Heart left ventricle (tissue), 16 donors: ENCODE data around the gene AP3M1. TPM values are rescaled to one million over a fixed set of nuclear protein-coding genes. Genes with fewer than 3 reads are reported as not detected.

Experiments
- ATAC-seq, 4 donors: fragments of 200-7000 bp; cut with Tn5 transposase; one replicate each; pipeline ENCODE4 v1.9.1; 2020 to 2022; ENCODE audit warnings: moderate library complexity in 4 of 4, mild to moderate bottlenecking in 3 of 4, moderate number of reproducible peaks in 1 of 4
- DNase-seq, 5 donors: peaks; one replicate each; pipeline ENCODE4 v3.0.0-alpha.2; 2020
- H3K27ac ChIP-seq, 12 donors: fragments of 200-600 bp; sonication (generic) in 4 of 12; one replicate each; pipeline versions ENCODE4 v1.5.0 to v1.8.0; 2016 to 2022; ENCODE audit warnings: mild to moderate bottlenecking in 2 of 12
- H3K27me3 ChIP-seq, 9 donors: fragments of 200-600 bp; sonication (generic) in 2 of 9; one replicate each; pipeline versions ENCODE4 v1.5.1 to v1.8.0; 2016 to 2022; ENCODE audit warnings: mild to moderate bottlenecking in 3 of 9
- H3K36me3 ChIP-seq, 9 donors: fragments of 200-600 bp; sonication (generic) in 2 of 9; one replicate each; pipeline versions ENCODE4 v1.5.0 to v1.8.0; 2018 to 2022; ENCODE audit warnings: mild to moderate bottlenecking in 2 of 9
- H3K4me1 ChIP-seq, 12 donors: fragments of 200-600 bp; sonication (generic) in 4 of 12; one replicate each; pipeline versions ENCODE4 v1.5.0 to v1.8.0; 2016 to 2022; ENCODE audit warnings: mild to moderate bottlenecking in 3 of 12
- H3K4me3 ChIP-seq, 12 donors: fragments of 200-600 bp; sonication (generic) in 4 of 12; one replicate each; pipeline versions ENCODE4 v1.5.0 to v1.8.0; 2017 to 2022; ENCODE audit warnings: mild to moderate bottlenecking in 9 of 12, moderate library complexity in 4 of 12
- H3K9me3 ChIP-seq, 12 donors: fragments of 200-600 bp; sonication (generic) in 4 of 12; one replicate each; pipeline versions ENCODE4 v1.5.0 to v1.8.0; 2016 to 2022; ENCODE audit warnings: mild to moderate bottlenecking in 1 of 12
- CTCF ChIP-seq, 12 donors: fragments of 200-600 bp; sonication (generic) in 4 of 12; IDR thresholded peaks; one replicate each; pipeline versions ENCODE4 v1.5.0 to v1.8.0; 2018 to 2022; ENCODE audit warnings: antibody characterized with exemption in 12 of 12, mild to moderate bottlenecking in 5 of 12
- POLR2A ChIP-seq, 2 donors: fragments of 450-650 bp; IDR thresholded peaks; one replicate each; pipeline ENCODE4 v1.6.1; 2017; ENCODE audit warnings: antibody characterized with exemption in 2 of 2, mild to moderate bottlenecking in 2 of 2, moderate library complexity in 2 of 2
- WGBS, 4 donors: extraction: QIAGEN DNeasy Blood & Tissue Kit in 2 of 4; methylation state at CpG; one replicate each; pipeline versions ENCODE4 v1.1.5 to v1.1.7; 2013 to 2018; 5-methylcytosine and 5-hydroxymethylcytosine counted together
- intact Hi-C, 10 donors: fragments of 100-400 bp; cut with DNase I; formaldehyde crosslinking; loops; one replicate each; pipeline versions ENCODE4 v1.11.1 to v1.14.2; 2022
- polyA plus RNA-seq, 2 donors: library from polyadenylated mRNA; stranded (reverse); fragments of 200-250 nt; gene quantifications; one replicate each; pipeline ENCODE4 v1.2.3, GENCODE V29; 2013
- total RNA-seq, 9 donors: library from RNA; depleted of rRNA in 2 of 9; stranded (reverse); fragments of >200 nt in 2 of 9; fragmentation: NEBNext Ultra II Directional in 3 of 9; extraction: Animal tissue kit (Norgen Biotek cat#: 25700) in 3 of 9; gene quantifications; one replicate each; pipeline versions ENCODE4 v1.1.0 to v1.2.4, GENCODE V29; 2016 to 2023
- donor health status: ischemic (EF 13 %, LVEDD 7.1; RV severe dilation, severe dysfunction).
- donor health status: healthy with polysubstance abuse.
- donor health status: DM: no; HTN: yes; CAD: no.
- donor health status: DM: no; HTN: no; CAD: no.
- donor health status: ischemic (EF 25% LVEDD 6.9; RV normal size, moderate dysfunction).
- donor health status: ischemic (EF 25% LVEDD 5.7; RV mildly dilated, moderate dysfunction).
- donor health status: healthy.
- donor health status: DM: yes; HTN: yes; CAD: no.
- donor health status: ischemic (EF 35%, LVEDD 5.7; RV mildly dilated, moderate dysfunction).
- donor health status: nonischemic (EF 11% LVEDD 7.7; RV severe dilation, severe dysfunction).
- donor health status: DM: yes; HTN: yes; CAD: no.
- donor health status: PGD.
- donor health status: ischemic (EF 29% LVEDD 5.4; RV normal size, mild dysfunction).
- donor health status: nonischemic (EF 23%, LVEDD 6.1; RV moderate dilation, normal function).

AP3M1 gene
- total and polyA plus RNA-seq, 11 donors, result 7.8 to 37.0 (median 30.5) TPM

- no peaks in the 10 kb centered on the region for H3K9me3 ChIP-seq
- H3K27ac ChIP-seq, result peak overlapping the region in 1 of 12 donors; percentile 6
- ATAC-seq (no peak), DNase-seq (no peak)
- intact Hi-C loops, result no loop called here
- H3K36me3 ChIP-seq, result peaks cover 0 to 9% (median 0%) of the 10 kb centered on the region in 9 donors
- WGBS, 4 donors, result 67 to 79% (median 74%) methylated on average over 3 of the region's 3 CpGs
- H3K4me1 ChIP-seq, result peaks cover 0 to 27% (median 0%) of the 10 kb centered on the region in 12 donors
- no peak overlapping the region for H3K4me3 ChIP-seq
- H3K27me3 ChIP-seq, result no peaks in the 10 kb centered on the region
- no peak for TF ChIP-seq CTCF (IDR thresholded peaks at IDR 0.05)
Observed at GRCh38 chr10:74163319-74164068, 12.9 kb upstream of the AP3M1 start.

- ATAC-seq, result no peak
- Histone ChIP-seq H3K27ac (no peak overlapping the region), H3K9me3 (no peaks in the 10 kb centered on the region), H3K36me3 (peaks cover 0 to 9% (median 0%) of the 10 kb centered on the region in 9 donors), H3K4me3 (no peak overlapping the region), H3K4me1 (peaks cover 0 to 23% (median 9%) of the 10 kb centered on the region in 12 donors), H3K27me3 (no peaks in the 10 kb centered on the region)
- no peak for TF ChIP-seq CTCF (IDR thresholded peaks at IDR 0.05)
- no peak for TF ChIP-seq POLR2A (IDR thresholded peaks at IDR 0.05)
- intact Hi-C loops, result no loop called here
- DNase-seq, result no peak
- WGBS, 4 donors, result 92 to 98% (median 95%) methylated on average over 3 of the region's 3 CpGs
Observed at GRCh38 chr10:74160013-74160412, 9.4 kb upstream of the AP3M1 start.

DNA sequence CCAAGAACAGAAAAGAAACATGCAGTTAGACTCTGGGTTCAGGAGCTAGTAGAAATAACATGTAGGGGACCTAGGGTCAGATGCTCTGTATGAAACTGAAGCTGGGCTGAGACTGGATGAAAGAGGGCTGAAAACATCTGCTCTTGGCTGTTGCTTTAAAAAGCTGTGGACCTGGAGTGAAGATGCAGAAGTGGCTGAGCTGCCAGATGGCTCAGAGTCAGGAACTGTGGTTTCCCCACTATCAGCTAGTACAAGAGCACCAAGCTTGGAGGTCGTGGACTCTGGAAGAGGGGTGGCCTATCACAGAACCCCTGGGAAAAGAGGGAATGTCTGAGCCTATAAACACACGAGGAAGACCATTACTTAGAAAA is 6.3 kb upstream of the AP3M1 start:
- intact Hi-C loops, result loop anchor here in 4 of 10 donors (10.0 kb wide), 3 partner anchors 78 to 1078 kb away; partner anchors contain the start of gene COMTD1 (in 2 of the 4)
- H3K4me1 ChIP-seq, result peaks cover 0 to 41% (median 19%) of the 10 kb centered on the region in 12 donors
- peak overlapping the region in 9 of 12 donors; percentile 2 to 49 (median 20) for H3K27ac ChIP-seq
- no peak overlapping the region for H3K4me3 ChIP-seq
- H3K36me3 ChIP-seq, result peaks cover 0 to 7% (median 0%) of the 10 kb centered on the region in 9 donors
- TF ChIP-seq POLR2A (IDR thresholded peaks at IDR 0.05), result no peak
- TF ChIP-seq CTCF (IDR thresholded peaks at IDR 0.05), result no peak
- DNase-seq (peak in 4 of 5 donors; percentile 53 to 86 (median 68)), ATAC-seq (peak; percentile 77 to 86 (median 84))
- 13 to 23% (median 21%) methylated on average over 2 of the region's 2 CpGs for WGBS, 4 donors
- H3K9me3 ChIP-seq, result no peaks in the 10 kb centered on the region
- no peaks in the 10 kb centered on the region for H3K27me3 ChIP-seq

DNA sequence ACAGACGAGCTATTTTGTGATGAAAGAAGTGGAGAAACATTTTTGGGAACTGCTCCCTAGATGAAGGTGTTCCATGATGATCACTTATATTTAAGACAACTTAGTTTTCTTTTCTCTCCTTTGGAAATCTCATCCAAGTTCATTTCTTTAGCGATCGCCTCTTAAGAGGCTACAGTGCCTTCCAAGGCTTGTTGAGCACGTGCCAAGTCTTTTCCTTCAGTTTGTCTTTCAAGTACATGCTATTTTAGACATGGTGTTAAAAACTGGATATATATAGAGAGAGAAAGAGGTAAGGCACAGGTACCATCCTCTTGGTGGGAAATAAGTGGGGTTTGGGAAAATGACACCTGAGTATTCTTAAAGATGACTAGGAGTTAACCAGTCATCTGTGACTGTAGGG is 3.0 kb upstream of the AP3M1 start:
- H3K4me3 ChIP-seq, result peak overlapping the region in 8 of 12 donors; percentile 0 to 96 (median 80)
- no peaks in the 10 kb centered on the region for H3K9me3 ChIP-seq
- peak overlapping the region in 10 of 12 donors; percentile 26 to 95 (median 92) for H3K27ac ChIP-seq
- no peak for TF ChIP-seq CTCF (IDR thresholded peaks at IDR 0.05)
- no peak for TF ChIP-seq POLR2A (IDR thresholded peaks at IDR 0.05)
- intact Hi-C loops, result loop anchor here in 4 of 10 donors (10.0 kb wide), 3 partner anchors 81 to 1081 kb away; partner anchors contain the start of gene COMTD1 (in 2 of the 4)
- no peaks in the 10 kb centered on the region for H3K27me3 ChIP-seq
- ATAC-seq (no peak), DNase-seq (no peak)
- WGBS, 4 donors, result 41 to 49% (median 45%) methylated on average over 4 of the region's 4 CpGs
- no peaks in the 10 kb centered on the region for H3K36me3 ChIP-seq
- H3K4me1 ChIP-seq, result peaks cover 0 to 57% (median 34%) of the 10 kb centered on the region in 12 donors
